ENCODE data around the gene NTNG1. TPM values are rescaled to one million over a fixed set of nuclear protein-coding genes. Genes with fewer than 3 reads are reported as not detected.

NTNG1 gene
- total RNA-seq, 3 donors from 2014 or later (not counting 1 experiment from before 2014, with no cell fraction given) = 0.58 TPM; not detected in 2

GRCh38 chr1:107357376-107357775 is 216.5 kb downstream of the NTNG1 start:
- Mint-ChIP-seq H3K4me3 (no peak overlapping the region), H3K36me3 (no peaks in the 10 kb centered on the region), H3K9me3 (peaks cover 0 to 3% of the 10 kb centered on the region in 2 donors), H3K4me1 (no peaks in the 10 kb centered on the region), H3K27ac (no peak overlapping the region), H3K27me3 (ENCODE audit: low read depth in 2 of 2) (peaks cover 7% of the 10 kb centered on the region in 2 donors)
- ATAC-seq (no peak), DNase-seq (no peak)
- no CpG with 5 or more reads among the region's 1 CpG for WGBS (ENCODE audit: insufficient coverage)
- intact Hi-C loops (cut with micrococcal nuclease) = no loop called here
- Histone ChIP-seq H3K27me3 (ENCODE audit: control insufficient read depth, insufficient read depth, low read length) (no peaks in the 10 kb centered on the region), H3K4me1 (ENCODE audit: control insufficient read depth, insufficient read depth, low read length) (no peaks in the 10 kb centered on the region), H3K9me3 (ENCODE audit: control insufficient read depth, insufficient read depth, low read length) (peaks cover under 1% of the 10 kb centered on the region), H3K36me3 (ENCODE audit: control insufficient read depth, insufficient read depth, low read length) (no peaks in the 10 kb centered on the region), H3K4me3 (ENCODE audit: low read length) (no peak overlapping the region), H3K27ac (ENCODE audit: low read length) (no peak overlapping the region)
- no peak for TF ChIP-seq CTCF (IDR thresholded peaks at IDR 0.05)

- WGBS (ENCODE audit: insufficient coverage) = 90% methylated on average over 5 of the region's 5 CpGs
- Mint-ChIP-seq H3K27ac (no peak overlapping the region), H3K27me3 (ENCODE audit: low read depth in 2 of 2) (peaks cover 7% of the 10 kb centered on the region in 2 donors), H3K4me1 (no peaks in the 10 kb centered on the region), H3K4me3 (no peak overlapping the region), H3K36me3 (no peaks in the 10 kb centered on the region), H3K9me3 (no peaks in the 10 kb centered on the region)
- H3K27ac ChIP-seq (ENCODE audit: low read length) = no peak overlapping the region
- H3K36me3 ChIP-seq (ENCODE audit: control insufficient read depth, insufficient read depth, low read length) = no peaks in the 10 kb centered on the region
- H3K9me3 ChIP-seq (ENCODE audit: control insufficient read depth, insufficient read depth, low read length) = no peaks in the 10 kb centered on the region
- no peak for DNase-seq
- intact Hi-C loops (cut with micrococcal nuclease) = no loop called here
- H3K27me3 ChIP-seq (ENCODE audit: control insufficient read depth, insufficient read depth, low read length) = no peaks in the 10 kb centered on the region
- no peak for ATAC-seq
- H3K4me3 ChIP-seq (ENCODE audit: low read length) = no peak overlapping the region
- no peak for TF ChIP-seq CTCF (IDR thresholded peaks at IDR 0.05)
- no peaks in the 10 kb centered on the region for H3K4me1 ChIP-seq (ENCODE audit: control insufficient read depth, insufficient read depth, low read length)
Measured at GRCh38 chr1:107358619-107359327, 217.9 kb downstream of the NTNG1 start.

GRCh38 chr1:107359472-107360241 is 218.8 kb downstream of the NTNG1 start:
- Histone ChIP-seq H3K4me3 (ENCODE audit: low read length) (no peak overlapping the region), H3K36me3 (ENCODE audit: control insufficient read depth, insufficient read depth, low read length) (no peaks in the 10 kb centered on the region), H3K4me1 (ENCODE audit: control insufficient read depth, insufficient read depth, low read length) (no peaks in the 10 kb centered on the region), H3K27ac (ENCODE audit: low read length) (no peak overlapping the region), H3K27me3 (ENCODE audit: control insufficient read depth, insufficient read depth, low read length) (no peaks in the 10 kb centered on the region), H3K9me3 (ENCODE audit: control insufficient read depth, insufficient read depth, low read length) (no peaks in the 10 kb centered on the region)
- Mint-ChIP-seq H3K36me3 (no peaks in the 10 kb centered on the region), H3K4me3 (no peak overlapping the region), H3K4me1 (no peaks in the 10 kb centered on the region), H3K9me3 (no peaks in the 10 kb centered on the region), H3K27me3 (ENCODE audit: low read depth in 2 of 2) (peaks cover 5 to 7% of the 10 kb centered on the region in 2 donors), H3K27ac (no peak overlapping the region)
- DNase-seq (no peak), ATAC-seq (no peak)
- intact Hi-C loops (cut with micrococcal nuclease) = no loop called here
- 32% methylated on average over 3 of the region's 5 CpGs for WGBS (ENCODE audit: insufficient coverage)
- no peak for TF ChIP-seq CTCF (IDR thresholded peaks at IDR 0.05)
